ENCODE measurements around the gene GTPBP2. TPM values are rescaled to one million over a fixed set of nuclear protein-coding genes. Genes with fewer than 3 reads are reported as not detected.
"Not testable (repeated sequence)": the region's sequence is repeated elsewhere in the genome, so short reads cannot be mapped to it uniquely, and the experiment has no call there.

Gene GTPBP2
- total RNA-seq, 4 donors from 2014 or later, result 28.2 to 31.0 (median 30.0) TPM

DNA sequence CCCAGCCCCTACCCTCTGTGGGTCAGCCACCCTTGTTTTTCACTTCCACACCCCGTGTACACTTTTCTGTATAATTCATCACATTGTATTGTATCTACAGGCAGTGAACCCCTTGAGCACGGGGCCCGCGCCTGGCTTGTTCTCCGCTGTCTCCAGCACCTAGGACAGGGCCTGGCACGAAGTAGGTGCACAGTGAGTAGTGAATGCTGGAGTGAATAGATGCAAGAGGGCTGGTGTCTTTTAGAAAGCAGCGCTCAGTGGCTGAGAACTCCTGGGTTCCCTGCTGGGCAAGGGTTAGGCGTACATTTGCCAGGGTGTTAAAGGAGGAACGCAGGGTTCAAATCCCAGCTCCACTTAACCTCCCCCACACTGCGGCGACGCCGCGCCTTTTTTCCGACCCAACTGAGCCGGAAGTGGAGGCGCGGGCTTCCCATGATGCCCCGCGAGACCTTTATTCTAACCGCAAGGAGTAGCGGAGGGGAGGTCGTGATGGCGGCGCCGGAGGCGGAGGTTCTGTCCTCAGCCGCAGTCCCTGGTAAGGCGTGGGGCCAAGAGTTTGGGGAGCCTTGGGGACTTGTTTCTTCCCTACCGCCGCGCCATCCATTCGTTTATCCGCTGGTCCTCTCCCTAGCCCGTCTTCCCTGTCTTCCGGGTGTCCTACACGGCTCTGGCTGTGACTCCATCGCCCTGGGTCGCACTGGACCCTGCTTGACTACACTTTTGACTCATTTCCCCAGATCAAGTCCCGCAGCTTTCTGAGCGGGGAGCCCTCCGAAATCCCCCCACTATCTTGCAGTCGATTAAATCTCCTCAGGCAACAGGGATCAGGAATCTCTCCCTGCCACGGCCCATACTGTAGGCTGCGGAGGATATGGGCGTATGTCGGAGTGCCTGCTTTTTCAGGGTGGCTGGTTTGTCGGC is 6.6 kb upstream of the GTPBP2 start, which contains the start of gene MAD2L1BP:
Gene MAD2L1BP, plus strand, starts transcription at position 454 of the 921 bp plus-strand sequence. Its CDS starts 36 bp downstream, at position 490.
- TF ChIP-seq POLR2AphosphoS5 (IDR thresholded peaks at IDR 0.05) (peak; percentile 93 to 96), EP300 (IDR thresholded peaks at IDR 0.05) (no peak), POLR2A (IDR thresholded peaks at IDR 0.05; ENCODE audit: low read depth) (peak; percentile 15)
- TF ChIP-seq, protein P1, sequence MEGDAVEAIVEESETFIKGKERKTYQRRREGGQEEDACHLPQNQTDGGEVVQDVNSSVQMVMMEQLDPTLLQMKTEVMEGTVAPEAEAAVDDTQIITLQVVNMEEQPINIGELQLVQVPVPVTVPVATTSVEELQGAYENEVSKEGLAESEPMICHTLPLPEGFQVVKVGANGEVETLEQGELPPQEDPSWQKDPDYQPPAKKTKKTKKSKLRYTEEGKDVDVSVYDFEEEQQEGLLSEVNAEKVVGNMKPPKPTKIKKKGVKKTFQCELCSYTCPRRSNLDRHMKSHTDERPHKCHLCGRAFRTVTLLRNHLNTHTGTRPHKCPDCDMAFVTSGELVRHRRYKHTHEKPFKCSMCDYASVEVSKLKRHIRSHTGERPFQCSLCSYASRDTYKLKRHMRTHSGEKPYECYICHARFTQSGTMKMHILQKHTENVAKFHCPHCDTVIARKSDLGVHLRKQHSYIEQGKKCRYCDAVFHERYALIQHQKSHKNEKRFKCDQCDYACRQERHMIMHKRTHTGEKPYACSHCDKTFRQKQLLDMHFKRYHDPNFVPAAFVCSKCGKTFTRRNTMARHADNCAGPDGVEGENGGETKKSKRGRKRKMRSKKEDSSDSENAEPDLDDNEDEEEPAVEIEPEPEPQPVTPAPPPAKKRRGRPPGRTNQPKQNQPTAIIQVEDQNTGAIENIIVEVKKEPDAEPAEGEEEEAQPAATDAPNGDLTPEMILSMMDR (IDR thresholded peaks at IDR 0.05), result no peak
- Histone ChIP-seq H3K4me3 (peak within 1 kb of the TSS; percentile 77 to 97 (median 87)), H3K27ac (replicated peaks in 1 of 4) (peak within 1 kb of the TSS; percentile 86 to 92 (median 89)), H3K27me3 (no peaks in the 10 kb centered on the region), H3K36me3 (peaks cover 10 to 36% (median 31%) of the 10 kb centered on the region in 4 donors), H3K9me3 (no peaks in the 10 kb centered on the region), H3K4me1 (peaks cover 39 to 50% (median 45%) of the 10 kb centered on the region in 4 donors)
- 4% methylated on average over 34 of the region's 48 CpGs for WGBS
- intact Hi-C loops (cut with DNase I), result no loop called here
- peak; percentile 94 for DNase-seq (ENCODE audit: extremely low spot score)

DNA sequence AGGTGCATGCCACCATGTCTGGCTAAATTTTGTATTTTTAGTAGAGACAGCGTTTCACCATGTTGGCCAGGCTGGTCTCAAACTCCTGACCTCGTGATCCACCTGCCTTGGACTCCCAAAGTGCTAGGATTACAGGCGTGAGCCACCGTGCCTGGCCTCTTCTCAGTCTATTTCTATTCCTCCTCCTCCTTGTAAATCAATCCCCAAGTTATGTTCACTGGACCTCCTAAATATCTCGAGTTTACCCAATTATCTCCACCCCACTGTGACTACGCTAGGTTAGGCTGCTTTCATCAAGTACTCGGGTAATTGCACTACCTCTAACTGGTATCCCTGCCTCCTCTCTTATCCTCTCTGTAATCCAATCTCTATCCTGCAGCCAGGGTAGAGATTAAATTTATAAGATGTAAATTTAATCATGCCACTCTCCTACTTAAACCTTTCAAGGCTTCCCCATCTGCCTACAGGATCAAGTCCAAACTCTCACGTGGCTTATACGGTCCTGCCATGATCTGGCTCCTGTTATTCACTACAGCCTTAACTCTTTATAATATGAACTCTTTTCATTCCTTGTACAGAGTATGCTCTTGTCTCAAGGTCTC is 5.7 kb upstream of the GTPBP2 start:
- H3K4me3 ChIP-seq, result peak overlapping the region in 1 of 4 donors; percentile 97
- WGBS, result 77% methylated on average over 9 of the region's 9 CpGs
- DNase-seq (ENCODE audit: extremely low spot score), result no peak
- H3K4me1 ChIP-seq, result peaks cover 41 to 52% (median 51%) of the 10 kb centered on the region in 4 donors
- TF ChIP-seq, protein P1 (IDR thresholded peaks at IDR 0.05), result no peak
- TF ChIP-seq POLR2A (IDR thresholded peaks at IDR 0.05; ENCODE audit: low read depth), result no peak
- no peak for TF ChIP-seq EP300 (IDR thresholded peaks at IDR 0.05)
- TF ChIP-seq POLR2AphosphoS5 (IDR thresholded peaks at IDR 0.05), result no peak
- peak overlapping the region; percentile 86 to 92 (median 89) for H3K27ac ChIP-seq (replicated peaks in 1 of 4)
- H3K36me3 ChIP-seq, result peaks cover 1 to 28% (median 22%) of the 10 kb centered on the region in 4 donors
- H3K9me3 ChIP-seq, result no peaks in the 10 kb centered on the region
- H3K27me3 ChIP-seq, result no peaks in the 10 kb centered on the region
- intact Hi-C loops (cut with DNase I), result no loop called here

DNA sequence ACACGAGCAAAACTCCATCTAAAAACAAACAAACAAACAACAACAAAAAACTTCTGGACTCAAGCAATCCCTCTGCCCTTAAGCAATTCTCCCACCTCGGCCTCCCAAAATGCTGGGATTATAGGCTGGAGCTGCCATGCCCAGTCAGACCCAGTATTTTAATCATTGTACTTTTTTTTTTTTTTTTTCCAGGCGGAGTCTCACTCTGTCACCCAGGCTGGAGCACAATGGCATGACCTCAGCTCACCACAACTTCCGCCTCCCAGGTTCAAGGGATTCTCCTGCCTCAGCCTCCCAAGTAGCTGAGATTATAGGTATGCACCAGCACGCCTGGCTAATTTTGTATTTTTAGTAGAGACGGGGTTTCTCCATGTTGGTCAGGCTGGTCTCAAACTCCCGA is 3.9 kb upstream of the GTPBP2 start:
- not testable (repeated sequence) for DNase-seq (ENCODE audit: extremely low spot score); H3K4me3 ChIP-seq
- 95% methylated on average over 7 of the region's 7 CpGs for WGBS

GRCh38 chr6:43630980-43631619 is 2.0 kb upstream of the GTPBP2 start:
- Histone ChIP-seq H3K9me3 (no peaks in the 10 kb centered on the region), H3K27me3 (no peaks in the 10 kb centered on the region), H3K4me3 (no peak overlapping the region), H3K27ac (replicated peaks in 1 of 4) (peak overlapping the region; percentile 91 to 98 (median 98)), H3K4me1 (peaks cover 27 to 39% (median 38%) of the 10 kb centered on the region in 4 donors), H3K36me3 (peaks cover 0 to 4% (median 2%) of the 10 kb centered on the region in 4 donors)
- DNase-seq (ENCODE audit: extremely low spot score), result no peak
- intact Hi-C loops (cut with DNase I), result no loop called here
- TF ChIP-seq EP300 (IDR thresholded peaks at IDR 0.05) (no peak), POLR2A (IDR thresholded peaks at IDR 0.05; ENCODE audit: low read depth) (no peak), POLR2AphosphoS5 (IDR thresholded peaks at IDR 0.05) (no peak)
- TF ChIP-seq, protein P1 (IDR thresholded peaks at IDR 0.05), result no peak
- 87% methylated on average over 1 of the region's 1 CpG for WGBS

More for the DNA sequence above, 3.9 kb upstream of the GTPBP2 start:
- H3K27me3 ChIP-seq; H3K27ac ChIP-seq (replicated peaks in 1 of 4); intact Hi-C loops (cut with DNase I); H3K9me3 ChIP-seq: not testable (repeated sequence)
- Histone ChIP-seq H3K4me1 (peaks cover 31 to 40% (median 39%) of the 10 kb centered on the region in 4 donors), H3K36me3 (peaks cover 0 to 15% (median 8%) of the 10 kb centered on the region in 4 donors)

Data from esophagus muscularis mucosa (tissue), 4 donors.